BLaER1 (cell line): ENCODE data around the gene RSPRY1.
A peak's percentile ranks its signal among the peaks of the same experiment; 100 is the strongest.

ENCODE experiments used
- H3K27ac ChIP-seq: shearing (Covaris generic); formaldehyde crosslinking; 2 replicates; pipeline ENCODE4 v1.8.1; 2022
- H3K27me3 ChIP-seq: shearing (Covaris generic); formaldehyde crosslinking; 2 replicates; pipeline ENCODE4 v1.8.1; 2022
- H3K36me3 ChIP-seq: shearing (Covaris generic); formaldehyde crosslinking; 2 replicates; pipeline ENCODE4 v1.8.1; 2022
- H3K4me1 ChIP-seq: shearing (Covaris generic); formaldehyde crosslinking; 2 replicates; pipeline ENCODE4 v1.8.1; 2022
- H3K4me2 ChIP-seq: shearing (Covaris generic); formaldehyde crosslinking; 2 replicates; pipeline ENCODE4 v1.8.1; 2022
- H3K4me3 ChIP-seq: shearing (Covaris generic); formaldehyde crosslinking; 2 replicates; pipeline ENCODE4 v1.8.1; 2022
- H3K9ac ChIP-seq: shearing (Covaris generic); formaldehyde crosslinking; 2 replicates; pipeline ENCODE4 v1.8.1; 2022
- H3K9me3 ChIP-seq: shearing (Covaris generic); formaldehyde crosslinking; 2 replicates; pipeline ENCODE4 v1.8.1; 2022
- H4K20me1 ChIP-seq: shearing (Covaris generic); formaldehyde crosslinking; 2 replicates; pipeline ENCODE4 v1.8.1; 2022
- Cebpa-rat ChIP-seq: shearing (Covaris generic); IDR thresholded peaks from 2 replicates; pipeline ENCODE4 v1.8.1; 2022

Gene RSPRY1

DNA sequence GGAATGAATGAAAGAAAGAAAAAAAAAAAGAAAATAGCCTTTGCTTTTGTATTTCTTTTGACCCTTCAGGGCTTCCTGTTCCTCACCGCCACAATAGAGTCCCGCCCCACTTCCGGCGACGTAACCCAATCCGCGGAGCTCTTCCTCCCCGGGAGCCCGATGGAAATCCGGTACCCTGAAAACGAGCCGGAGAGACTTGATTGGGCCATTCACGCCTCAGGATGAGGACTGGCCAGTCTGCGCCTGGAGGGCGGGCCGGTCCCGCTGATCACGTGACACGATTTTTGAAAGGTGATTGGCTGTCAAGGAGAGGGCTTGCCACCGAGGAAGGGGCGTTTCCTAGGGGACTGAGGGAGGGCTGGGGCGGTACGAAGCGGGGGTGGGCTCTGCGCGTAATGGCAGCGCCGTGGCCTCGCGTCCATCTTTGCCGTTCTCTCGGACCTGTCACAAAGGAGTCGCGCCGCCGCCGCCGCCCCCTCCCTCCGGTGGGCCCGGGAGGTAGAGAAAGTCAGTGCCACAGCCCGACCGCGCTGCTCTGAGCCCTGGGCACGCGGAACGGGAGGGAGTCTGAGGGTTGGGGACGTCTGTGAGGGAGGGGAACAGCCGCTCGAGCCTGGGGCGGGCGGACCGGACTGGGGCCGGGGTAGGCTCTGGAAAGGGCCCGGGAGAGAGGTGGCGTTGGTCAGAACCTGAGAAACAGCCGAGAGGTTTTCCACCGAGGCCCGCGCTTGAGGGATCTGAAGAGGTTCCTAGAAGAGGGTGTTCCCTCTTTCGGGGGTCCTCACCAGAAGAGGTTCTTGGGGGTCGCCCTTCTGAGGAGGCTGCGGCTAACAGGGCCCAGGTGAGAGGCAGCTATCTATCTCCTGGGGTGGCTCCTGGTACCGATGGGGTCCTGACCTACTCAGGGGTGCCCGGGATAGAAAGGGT, at the start of gene RSPRY1, which contains the start of gene PSME3IP1:
TSS of gene RSPRY1 (plus strand) at position 385 of the 927 bp plus-strand sequence. CDS start 18,330 bp downstream, outside the sequence.
TSS of gene PSME3IP1 (minus strand) at position 95 of the 927 bp plus-strand sequence. CDS start 12,185 bp downstream, outside the sequence.
- TF ChIP-seq Cebpa-rat, result no peak
- H3K27ac ChIP-seq, result peak within 1 kb of the TSS; percentile 94
- peaks cover 52% of the 10 kb centered on the region for H4K20me1 ChIP-seq
- no peaks in the 10 kb centered on the region for H3K9me3 ChIP-seq
- peaks cover 16% of the 10 kb centered on the region for H3K36me3 ChIP-seq
- peak within 1 kb of the TSS; percentile 96 for H3K4me2 ChIP-seq
- H3K4me3 ChIP-seq, result peak within 1 kb of the TSS; percentile 98
- no peaks in the 10 kb centered on the region for H3K27me3 ChIP-seq
- peaks cover 37% of the 10 kb centered on the region for H3K4me1 ChIP-seq
- H3K9ac ChIP-seq, result peak within 1 kb of the TSS; percentile 97

DNA sequence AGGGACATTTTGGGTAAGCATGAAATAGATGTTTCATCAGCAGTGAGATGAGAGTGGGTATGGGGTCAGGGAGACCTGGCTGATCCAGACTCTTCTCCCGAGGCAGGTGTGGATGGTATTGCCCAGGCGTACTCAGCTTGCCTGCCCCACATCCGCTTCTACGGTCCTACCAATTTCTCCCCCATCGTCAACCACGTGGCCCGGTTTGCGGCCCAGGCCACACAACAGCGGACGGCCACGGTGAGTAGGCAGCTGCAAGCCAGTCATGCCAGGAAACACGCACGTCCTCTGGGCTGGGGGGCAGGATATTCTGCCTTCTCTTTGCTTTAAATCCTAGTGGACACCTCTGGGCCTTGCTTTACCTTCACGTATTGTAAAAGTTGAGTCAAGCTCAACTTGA, 49.1 kb upstream of the RSPRY1 start:
- no peak for TF ChIP-seq Cebpa-rat
- H3K4me2 ChIP-seq, result peak overlapping the region; percentile 98

DNA sequence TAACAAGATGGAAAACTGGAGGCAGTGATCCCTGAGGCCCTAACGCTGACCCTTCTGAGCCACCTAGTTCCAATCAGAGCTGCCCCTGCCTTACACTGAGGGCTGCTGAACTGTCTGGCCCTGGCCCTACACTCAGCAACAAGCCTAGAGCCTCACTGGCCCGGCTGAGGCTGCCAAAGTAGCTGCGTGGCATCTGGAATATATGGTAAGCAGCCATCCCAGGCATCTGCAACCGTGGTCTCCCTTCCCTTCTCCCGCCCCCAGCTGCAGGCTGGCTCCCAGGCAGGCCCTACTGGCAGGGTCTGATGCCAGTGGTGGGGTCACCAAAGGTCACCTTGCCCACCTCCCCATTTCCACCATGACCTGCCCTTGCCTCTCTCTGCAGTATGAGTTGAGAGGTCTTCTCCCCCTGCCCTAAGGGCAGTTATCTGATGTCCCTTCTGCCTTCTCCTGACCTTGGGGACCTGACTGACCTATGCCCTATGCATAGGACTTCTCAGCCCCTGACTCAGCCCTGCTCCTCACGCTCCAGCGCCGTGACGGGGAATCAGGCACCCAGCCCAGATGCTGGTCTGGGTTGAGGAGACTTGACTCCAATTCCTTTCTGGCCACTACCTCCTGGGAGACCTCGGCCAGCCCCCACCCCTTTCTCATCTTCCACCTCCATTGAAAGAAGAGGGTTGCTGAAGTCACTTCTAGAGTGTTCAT, 48.4 kb upstream of the RSPRY1 start:
- Histone ChIP-seq H3K9me3 (no peaks in the 10 kb centered on the region), H3K27ac (peak overlapping the region; percentile 76), H3K9ac (0 out of 2 replicates have a peak overlapping the region, but pooled peaks have one; percentile 22), H3K4me1 (peaks cover 100% of the 10 kb centered on the region), H3K27me3 (no peaks in the 10 kb centered on the region), H3K4me3 (no peak overlapping the region), H4K20me1 (no peaks in the 10 kb centered on the region), H3K36me3 (0 out of 2 replicates have a peak, but pooled peaks cover 9% of the 10 kb centered on the region), H3K4me2 (peak overlapping the region; percentile 98)
- TF ChIP-seq Cebpa-rat, result no peak

More for the DNA sequence above, 49.1 kb upstream of the RSPRY1 start:
- Histone ChIP-seq H3K9me3 (no peaks in the 10 kb centered on the region), H3K36me3 (0 out of 2 replicates have a peak, but pooled peaks cover 9% of the 10 kb centered on the region), H3K4me1 (peaks cover 100% of the 10 kb centered on the region), H3K4me3 (no peak overlapping the region), H3K9ac (0 out of 2 replicates have a peak overlapping the region, but pooled peaks have one; percentile 22), H3K27me3 (no peaks in the 10 kb centered on the region), H3K27ac (peak overlapping the region; percentile 76), H4K20me1 (no peaks in the 10 kb centered on the region)

DNA sequence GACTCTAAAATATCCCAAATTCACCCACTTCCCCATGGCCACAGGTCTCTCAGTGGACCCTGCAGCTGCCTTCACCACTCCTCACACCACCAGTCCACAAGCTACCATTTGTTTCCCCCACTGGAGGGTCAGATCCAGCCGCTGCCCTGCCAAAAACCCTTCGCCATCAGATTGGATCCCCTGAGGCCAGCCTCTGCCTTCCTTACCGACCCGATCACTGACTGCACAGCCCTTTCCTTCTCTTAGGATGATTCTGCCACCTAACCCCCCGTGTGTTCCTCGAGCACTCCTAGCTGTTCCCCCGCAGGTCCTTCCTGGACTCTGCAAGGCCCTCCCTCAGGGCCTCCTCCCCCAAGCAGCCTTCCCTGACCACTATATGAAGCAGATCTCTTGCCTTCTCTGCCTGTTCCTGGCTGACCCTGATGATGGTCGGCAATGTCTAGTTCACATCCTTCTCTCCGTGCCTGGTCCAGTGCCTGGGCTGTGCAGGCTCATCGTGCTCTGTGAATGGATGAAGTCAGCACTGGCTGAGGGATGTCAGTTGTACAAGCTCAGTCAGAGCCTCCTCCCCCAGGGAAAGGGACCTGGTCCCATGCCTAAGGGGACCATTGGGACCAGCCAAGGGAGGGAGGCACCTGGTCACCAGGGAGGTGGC, 47.7 kb upstream of the RSPRY1 start:
- Histone ChIP-seq H3K9ac (no peak overlapping the region), H3K4me3 (no peak overlapping the region), H3K4me2 (peak overlapping the region; percentile 98), H3K4me1 (peaks cover 100% of the 10 kb centered on the region), H3K9me3 (no peaks in the 10 kb centered on the region), H4K20me1 (no peaks in the 10 kb centered on the region), H3K36me3 (0 out of 2 replicates have a peak, but pooled peaks cover 12% of the 10 kb centered on the region), H3K27ac (peak overlapping the region; percentile 76), H3K27me3 (no peaks in the 10 kb centered on the region)
- no peak for TF ChIP-seq Cebpa-rat

DNA sequence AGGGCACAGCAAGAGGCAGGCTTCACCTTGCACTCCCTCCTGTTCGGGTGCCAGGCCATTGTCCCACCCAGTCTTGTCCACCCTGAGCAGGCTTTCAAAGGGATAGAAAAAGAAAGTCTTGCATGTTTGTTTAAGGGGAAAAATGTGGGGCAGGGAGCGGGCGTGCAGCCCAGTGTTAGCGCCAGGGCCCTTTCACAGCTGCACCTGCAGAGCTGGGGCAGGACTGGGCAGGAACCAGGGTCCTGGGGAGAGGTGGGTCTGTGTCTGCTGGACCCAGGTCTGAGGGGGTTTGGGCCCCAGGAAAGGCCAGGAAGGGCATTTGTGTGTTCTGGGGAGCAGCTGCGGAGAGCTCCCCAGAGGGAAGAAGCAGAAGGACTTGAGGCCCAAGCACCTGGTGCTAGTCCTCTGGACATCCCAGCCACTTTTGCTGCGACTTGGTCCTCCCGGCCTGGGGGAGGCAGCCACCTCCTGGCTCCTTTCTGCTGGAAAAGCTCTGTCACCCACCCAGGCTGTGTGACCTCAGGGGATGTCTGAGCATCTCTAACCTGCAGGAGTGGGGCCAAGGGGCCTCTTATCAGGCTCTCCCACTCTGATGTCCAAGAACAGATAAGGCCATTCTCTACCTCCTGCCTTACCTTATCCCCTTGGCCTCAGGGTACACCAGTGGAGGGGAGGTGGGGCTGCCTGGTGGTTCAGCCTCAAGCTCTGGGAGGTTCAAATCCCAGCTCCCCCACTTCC, 45.0 kb upstream of the RSPRY1 start:
- H3K4me3 ChIP-seq, result no peak overlapping the region
- peak overlapping the region; percentile 65 for H3K9ac ChIP-seq
- peak overlapping the region; percentile 91 for H3K27ac ChIP-seq
- no peaks in the 10 kb centered on the region for H4K20me1 ChIP-seq
- H3K36me3 ChIP-seq, result peaks cover 20% of the 10 kb centered on the region; the same call in 1 of the 2 replicates
- no peak for TF ChIP-seq Cebpa-rat
- H3K27me3 ChIP-seq, result no peaks in the 10 kb centered on the region
- H3K4me2 ChIP-seq, result peak overlapping the region; percentile 73
- peaks cover 100% of the 10 kb centered on the region for H3K4me1 ChIP-seq
- H3K9me3 ChIP-seq, result no peaks in the 10 kb centered on the region

DNA sequence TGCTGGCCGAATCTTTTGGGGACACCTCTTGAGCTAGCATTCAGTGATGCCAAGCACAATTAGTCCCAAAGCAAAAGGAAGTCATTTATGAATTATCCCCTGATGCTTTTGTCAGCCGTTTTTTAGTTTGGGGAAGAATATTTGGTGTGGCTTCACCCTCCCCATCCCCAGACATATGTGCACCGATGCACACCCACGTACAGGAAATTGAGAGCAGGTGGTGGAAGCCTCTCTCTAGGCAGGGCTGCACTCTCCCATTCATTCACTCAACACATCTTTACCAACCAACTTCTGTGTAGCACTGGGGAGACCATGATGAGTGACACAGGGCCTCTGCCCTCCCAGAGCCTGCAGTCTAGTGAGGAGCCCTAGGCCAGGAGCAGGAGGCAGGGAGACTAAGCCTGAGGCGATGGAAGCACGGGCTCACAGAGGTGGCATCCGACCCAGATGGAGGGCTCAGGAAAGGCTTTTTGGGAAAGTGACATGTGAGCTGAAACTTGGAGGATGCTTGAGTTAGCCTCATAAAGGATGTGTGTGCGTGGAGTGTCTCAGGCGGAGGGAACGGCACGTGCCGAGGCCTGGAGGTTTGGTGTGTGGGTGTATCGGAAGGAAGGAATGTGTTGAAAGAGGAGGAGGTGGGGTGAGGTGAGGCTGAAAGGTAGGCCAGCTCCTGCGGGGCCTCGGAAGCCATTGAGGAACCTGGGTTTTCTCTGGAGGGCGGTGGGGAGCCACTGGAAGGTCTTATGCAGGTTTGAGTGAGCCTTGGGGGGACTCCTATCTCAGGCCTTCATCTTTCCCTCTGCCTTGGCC, 44.1 kb upstream of the RSPRY1 start:
- Histone ChIP-seq H3K4me2 (peak overlapping the region; percentile 73), H3K9ac (peak overlapping the region; percentile 65), H3K4me3 (no peak overlapping the region; the same call in 1 of the 2 replicates), H4K20me1 (no peaks in the 10 kb centered on the region), H3K36me3 (peaks cover 18% of the 10 kb centered on the region; the same call in 1 of the 2 replicates), H3K4me1 (peaks cover 100% of the 10 kb centered on the region), H3K27me3 (no peaks in the 10 kb centered on the region), H3K9me3 (no peaks in the 10 kb centered on the region), H3K27ac (peak overlapping the region; percentile 91)
- no peak for TF ChIP-seq Cebpa-rat

DNA sequence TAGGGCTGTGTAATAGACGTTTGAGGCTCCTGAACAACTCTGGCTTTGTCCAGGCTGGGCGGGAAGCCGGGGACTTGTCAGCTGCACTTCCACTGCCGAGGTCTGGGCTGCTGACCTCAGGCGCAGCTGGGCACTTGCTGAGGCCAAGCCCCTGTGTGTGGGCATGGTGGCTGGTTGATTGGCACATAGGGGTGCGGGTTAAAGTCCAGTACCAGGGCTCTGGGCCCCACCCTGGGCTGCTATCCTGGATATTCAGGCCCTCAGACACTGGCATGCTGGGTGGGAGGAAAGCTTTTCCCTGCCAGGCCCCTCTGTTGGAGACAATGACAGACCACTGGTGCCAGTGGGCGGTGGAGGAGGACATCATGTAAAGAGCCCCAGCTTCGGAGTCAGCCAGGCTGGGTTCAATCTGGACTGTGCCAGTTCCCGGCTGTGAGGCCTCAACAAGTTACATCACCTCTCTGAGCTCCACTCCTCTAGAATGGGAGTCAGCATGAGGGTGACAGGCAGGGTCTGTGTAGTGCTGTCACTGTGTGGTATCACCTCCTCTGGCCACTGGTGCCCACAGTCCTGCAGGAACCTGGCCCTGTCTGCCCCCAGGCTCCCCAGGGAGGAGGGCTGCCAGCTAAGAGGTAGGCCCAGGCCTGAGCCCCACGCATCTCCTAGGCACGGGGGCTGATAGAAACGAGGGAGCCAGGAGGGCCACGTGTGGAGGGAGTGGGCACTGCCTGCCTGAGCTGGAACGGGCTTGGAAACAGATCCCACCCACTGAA, 42.8 kb upstream of the RSPRY1 start:
- H3K4me3 ChIP-seq, result no peak overlapping the region
- TF ChIP-seq Cebpa-rat, result no peak
- peak overlapping the region; percentile 73 for H3K4me2 ChIP-seq
- peak overlapping the region; percentile 91 for H3K27ac ChIP-seq
- H3K27me3 ChIP-seq, result no peaks in the 10 kb centered on the region
- no peaks in the 10 kb centered on the region for H4K20me1 ChIP-seq
- peak overlapping the region; percentile 60 for H3K9ac ChIP-seq
- peaks cover 100% of the 10 kb centered on the region for H3K4me1 ChIP-seq
- peaks cover 16% of the 10 kb centered on the region; the same call in 1 of the 2 replicates for H3K36me3 ChIP-seq
- H3K9me3 ChIP-seq, result no peaks in the 10 kb centered on the region
